IMR-90 (cell line): ENCODE data around the gene TCF7L2. TPM values are rescaled to one million over a fixed set of nuclear protein-coding genes. Genes with fewer than 3 reads are reported as not detected.

Source experiments
- ATAC-seq: fragments of 200-7000 bp; cut with Tn5 transposase; 2 replicates; pipeline ENCODE4 v1.9.1; 2020; ENCODE audit warnings: low read depth, mild to moderate bottlenecking, moderate library complexity
- BruUV-seq: library from RNA; stranded (reverse); fragments of 400-500 nt; replicated peaks from 2 replicates; lab custom pipeline; 2021; lab: Mats Ljungman, UMichigan
- CTCF ChIA-PET: fragments of 300-600 bp; formaldehyde crosslinking; extraction: SDS; loops from one replicate; lab custom pipeline; 2021; ENCODE audit warnings: antibody characterized with exemption; lab: Yijun Ruan, JAX
- POLR2A ChIA-PET: fragments of 300-600 bp; sonication (Branson Sonifier 250); formaldehyde crosslinking; loops from one replicate; lab custom pipeline; 2022; ENCODE audit warnings: antibody characterized with exemption; ENCODE audit not compliant: unreplicated experiment; lab: Charles Lee
- DNase-seq: peaks from one replicate; pipeline ENCODE4 v3.0.0; 2013
- H2AFZ ChIP-seq: replicated peaks from 2 replicates; pipeline ENCODE3; 2013; ENCODE audit warnings: low read length, mild to moderate bottlenecking; ENCODE audit not compliant: poor library complexity
- H2AK5ac ChIP-seq: 2 replicates; pipeline ENCODE4 v1.6.1; 2013; ENCODE audit warnings: low read depth, low read length, inconsistent platforms
- H2AK9ac ChIP-seq: replicated peaks from 2 replicates; pipeline ENCODE3; 2013; ENCODE audit warnings: mild to moderate bottlenecking, low read depth, low read length, moderate library complexity; ENCODE audit not compliant: poor library complexity
- H2BK120ac ChIP-seq: 2 replicates; pipeline ENCODE4 v1.6.1; 2013; ENCODE audit warnings: low read depth, low read length, inconsistent platforms
- H2BK15ac ChIP-seq: 3 replicates; pipeline ENCODE4 v1.6.1; 2013; ENCODE audit warnings: low read depth, low read length, inconsistent platforms
- H2BK20ac ChIP-seq: 2 replicates; pipeline ENCODE4 v1.6.1; 2013; ENCODE audit warnings: low read depth, mild to moderate bottlenecking, inconsistent platforms, low read length, moderate library complexity
- H2BK5ac ChIP-seq: 2 replicates; pipeline ENCODE4 v1.6.1; 2013; ENCODE audit warnings: mild to moderate bottlenecking, low read depth, low read length, inconsistent platforms; ENCODE audit not compliant: poor library complexity, severe bottlenecking
- H3K14ac ChIP-seq: replicated peaks from 2 replicates; pipeline ENCODE4 v1.6.1; 2013; ENCODE audit warnings: low read depth, low read length, inconsistent platforms
- H3K18ac ChIP-seq: 2 replicates; pipeline ENCODE4 v1.6.1; 2013; ENCODE audit warnings: low read depth, low read length, control low read depth
- H3K23ac ChIP-seq: 2 replicates; pipeline ENCODE4 v1.6.1; 2013; ENCODE audit warnings: low read depth, low read length, inconsistent platforms
- H3K27ac ChIP-seq: 2 replicates; pipeline ENCODE4 v1.5.1; 2013; ENCODE audit warnings: mild to moderate bottlenecking, control low read depth, low read length; ENCODE audit not compliant: insufficient read depth
- H3K27me3 ChIP-seq: 2 replicates; pipeline ENCODE4 v1.6.1; 2013; ENCODE audit warnings: low read length; ENCODE audit not compliant: control insufficient read depth, insufficient read depth
- H3K36me3 ChIP-seq: 2 replicates; pipeline ENCODE4 v1.6.1; 2013; ENCODE audit warnings: low read length, mixed read lengths; ENCODE audit not compliant: control insufficient read depth, insufficient read depth
- H3K4ac ChIP-seq: 2 replicates; pipeline ENCODE4 v1.6.1; 2013; ENCODE audit warnings: low read depth, low read length, inconsistent platforms
- H3K4me1 ChIP-seq: 2 replicates; pipeline ENCODE4 v1.6.1; 2013; ENCODE audit warnings: low read length, mixed read lengths; ENCODE audit not compliant: control insufficient read depth, insufficient read depth
- H3K4me2 ChIP-seq: 2 replicates; pipeline ENCODE4 v1.6.1; 2013; ENCODE audit warnings: low read depth, mild to moderate bottlenecking, control low read depth, low read length, moderate library complexity
- H3K4me3 ChIP-seq: 2 replicates; pipeline ENCODE4 v1.5.1; 2013; ENCODE audit warnings: low read depth, mild to moderate bottlenecking, control low read depth, low read length, moderate library complexity; ENCODE audit not compliant: insufficient read depth
- H3K56ac ChIP-seq: 2 replicates; pipeline ENCODE4 v1.6.1; 2013; ENCODE audit warnings: low read length, inconsistent platforms; ENCODE audit not compliant: insufficient read depth; ENCODE audit errors: extremely low read depth
- H3K79me1 ChIP-seq, 2 experiments: 2 replicates each; pipeline ENCODE4 v1.6.1; 2013; ENCODE audit warnings: low read length in 2 of 2, inconsistent platforms in 1 of 2, low read depth in 1 of 2
- H3K9ac ChIP-seq: 2 replicates; pipeline ENCODE4 v1.6.1; 2013; ENCODE audit warnings: low read depth, low read length, control low read depth
- H3K9me1 ChIP-seq: 2 replicates; pipeline ENCODE4 v1.6.1; 2013; ENCODE audit warnings: low read length, inconsistent platforms; ENCODE audit not compliant: insufficient read depth
- H3K9me3 ChIP-seq: 2 replicates; pipeline ENCODE4 v1.6.1; 2013; ENCODE audit warnings: low read length; ENCODE audit not compliant: control insufficient read depth, insufficient read depth
- H4K20me1 ChIP-seq: 2 replicates; pipeline ENCODE4 v1.6.1; 2013; ENCODE audit warnings: low read length, inconsistent platforms; ENCODE audit not compliant: insufficient read depth
- H4K5ac ChIP-seq: 2 replicates; pipeline ENCODE4 v1.6.1; 2013; ENCODE audit warnings: mild to moderate bottlenecking, low read depth, low read length, control low read depth
- H4K8ac ChIP-seq, 2 experiments: 2 replicates each; pipeline ENCODE4 v1.6.1; 2013; ENCODE audit warnings: low read depth in 2 of 2, low read length in 2 of 2, control low read depth in 1 of 2, inconsistent platforms in 1 of 2
- H4K91ac ChIP-seq: 2 replicates; pipeline ENCODE4 v1.6.1; 2013; ENCODE audit warnings: low read depth, low read length, inconsistent platforms; ENCODE audit not compliant: insufficient read depth
- BHLHE40 ChIP-seq: fragments of 150-350 bp; IDR thresholded peaks from 2 replicates; pipeline ENCODE4 v1.6.1; 2016; ENCODE audit warnings: mild to moderate bottlenecking, low read depth, low read length
- CHD1 ChIP-seq: IDR thresholded peaks from 2 replicates; pipeline ENCODE4 v1.6.1; 2012; ENCODE audit warnings: low read depth, low read length, improper control_type of control experiment
- MAFK ChIP-seq: IDR thresholded peaks from 2 replicates; pipeline ENCODE4 v1.6.1; 2012; ENCODE audit warnings: low read depth, low read length, improper control_type of control experiment
- MXI1 ChIP-seq: IDR thresholded peaks from 2 replicates; pipeline ENCODE4 v1.6.1; 2012; ENCODE audit warnings: low read depth, mild to moderate bottlenecking, low read length, moderate library complexity, borderline replicate concordance
- POLR2A ChIP-seq: IDR thresholded peaks from 2 replicates; pipeline ENCODE4 v1.6.1; 2012; ENCODE audit warnings: mild to moderate bottlenecking, low read depth, low read length
- RAD21 ChIP-seq: IDR thresholded peaks from 2 replicates; pipeline ENCODE4 v1.6.1; 2012; ENCODE audit warnings: low read length, improper control_type of control experiment
- RCOR1 ChIP-seq: IDR thresholded peaks from 2 replicates; pipeline ENCODE4 v1.6.1; 2012; ENCODE audit warnings: mild to moderate bottlenecking, low read length, improper control_type of control experiment; ENCODE audit not compliant: insufficient replicate concordance
- RFX5 ChIP-seq: IDR thresholded peaks from 2 replicates; pipeline ENCODE4 v1.8.0; 2012; ENCODE audit warnings: low read depth, mild to moderate bottlenecking, low read length, moderate library complexity
- WGBS, 2 experiments: methylation state at CpG; one replicate each; pipeline versions ENCODE4 v1.1.5 to v1.1.7; 2013; ENCODE audit warnings: missing lambda C conversion rate in 2 of 2; ENCODE audit not compliant: insufficient read length in 1 of 2; ENCODE audit errors: extremely low coverage in 2 of 2; 5-methylcytosine and 5-hydroxymethylcytosine counted together
- dilution Hi-C: fragments of 300-500 bp; cut with HindIII; formaldehyde crosslinking; loops from one replicate; pipeline ENCODE4 v1.14.3; 2018; ENCODE audit warnings: low sequenced_read_pairs; ENCODE audit not compliant: unreplicated experiment
- in situ Hi-C: fragments of 300-500 bp; cut with MboI; formaldehyde crosslinking; loops from 3 replicates; pipeline ENCODE4 v1.14.3; 2019; ENCODE audit warnings: low sequenced_read_pairs, inconsistent platforms, mixed read lengths
- intact Hi-C: fragments of 100-400 bp; cut with micrococcal nuclease; formaldehyde crosslinking; loops from 2 replicates; pipeline ENCODE4 v1.10.0; 2022
- polyA plus RNA-seq, 3 experiments: library from polyadenylated mRNA; depleted of rRNA; stranded (reverse); fragments of >200 nt; gene quantifications; 2 replicates each; pipeline ENCODE4 v1.2.3, GENCODE V29; 2012; ENCODE audit warnings: low replicate concordance in 1 of 3
- total RNA-seq: library from RNA; depleted of rRNA; stranded (reverse); fragments of >200 nt; gene quantifications from 2 replicates; pipeline ENCODE4 v1.2.3, GENCODE V29; 2012
- TF ChIP-seq, protein P1 (sequence below): conservative IDR thresholded peaks from 2 replicates; pipeline ENCODE4 v1.5.1; 2012; ENCODE audit warnings: mild to moderate bottlenecking, low read depth, low read length, improper control_type of control experiment
- TF ChIP-seq, protein P2 (sequence below): fragments of 150-350 bp; IDR thresholded peaks from 2 replicates; pipeline ENCODE4 v1.6.1; 2017; ENCODE audit warnings: mild to moderate bottlenecking, antibody characterized with exemption, low read length, low read depth

Gene TCF7L2
- total and polyA plus RNA-seq, 2 of the 4 experiments (the other 2 are of a cell fraction), result 1.3 to 12.2 TPM

DNA sequence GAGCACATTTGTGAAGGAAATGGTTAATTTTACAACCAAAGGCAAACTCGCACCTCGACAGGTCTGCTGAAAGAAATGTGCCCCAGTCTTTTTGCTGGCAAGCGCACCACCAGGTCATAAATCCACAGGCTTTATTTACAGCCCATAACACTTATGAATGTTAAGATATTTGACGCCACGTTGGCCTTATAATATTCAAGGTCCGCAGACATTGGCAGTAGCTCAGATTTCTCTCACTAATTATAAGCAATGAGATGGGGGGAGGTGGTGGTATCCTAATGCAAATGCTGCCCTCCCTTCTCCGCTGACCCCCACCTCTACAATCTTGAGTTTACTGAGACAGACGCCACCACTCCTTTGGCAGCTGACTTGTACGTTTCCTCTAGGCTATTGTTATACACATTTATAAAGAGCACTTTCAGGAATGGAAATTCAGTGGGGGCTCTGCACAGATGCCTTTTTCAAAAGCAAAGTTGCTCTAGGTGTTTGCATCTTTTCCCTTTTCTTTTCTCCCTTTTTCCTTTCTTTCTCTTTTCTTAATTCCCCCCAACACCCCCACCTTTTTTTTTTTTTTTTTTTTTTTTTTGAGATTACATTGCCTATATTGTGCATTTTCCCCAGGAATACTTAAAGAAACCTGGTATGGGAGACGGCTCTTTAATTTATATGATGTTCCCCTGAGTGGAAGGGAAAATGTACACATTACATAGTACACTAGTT, 6.7 kb downstream of the TCF7L2 start:
- BruUV-seq, result no TSS peak
- Histone ChIP-seq H2BK120ac (peak overlapping the region; percentile 80), H2BK20ac (peak overlapping the region; percentile 17; the same call in 1 of the 2 replicates), H3K4ac (peak overlapping the region; percentile 89), H4K8ac (peak overlapping the region; percentile 22 to 44; a peak in 3 of 4 replicates), H3K9ac (peak overlapping the region; percentile 18; the same call in 1 of the 2 replicates), H3K9me1 (peaks cover 9% of the 10 kb centered on the region), H3K18ac (peak overlapping the region; percentile 85), H3K56ac (peak overlapping the region; percentile 32), H3K79me1 (peaks cover 21 to 51% of the 10 kb centered on the region in 2 experiments), H3K36me3 (no peaks in the 10 kb centered on the region), H3K14ac (peak overlapping the region; percentile 79; the same call in 1 of the 2 replicates), H3K23ac (peak overlapping the region; percentile 26), H3K9me3 (no peaks in the 10 kb centered on the region), H3K4me2 (peak overlapping the region; percentile 84), H3K4me3 (no peak overlapping the region), H2AK5ac (peak overlapping the region; percentile 47; the same call in 1 of the 2 replicates), H3K27me3 (no peaks in the 10 kb centered on the region), H4K91ac (peak overlapping the region; percentile 10), H2AFZ (no peak overlapping the region), H2BK15ac (peak overlapping the region; percentile 12; the same call in 1 of the 3 replicates), H3K27ac (peak overlapping the region; percentile 82; the same call in 1 of the 2 replicates), H3K4me1 (peaks cover 25% of the 10 kb centered on the region), H4K5ac (peak overlapping the region; percentile 40; the same call in 1 of the 2 replicates), H4K20me1 (peaks cover 18% of the 10 kb centered on the region; the same call in 1 of the 2 replicates), H2BK5ac (peak overlapping the region; percentile 49), H2AK9ac (no peak overlapping the region)
- TF ChIP-seq, protein P1, sequence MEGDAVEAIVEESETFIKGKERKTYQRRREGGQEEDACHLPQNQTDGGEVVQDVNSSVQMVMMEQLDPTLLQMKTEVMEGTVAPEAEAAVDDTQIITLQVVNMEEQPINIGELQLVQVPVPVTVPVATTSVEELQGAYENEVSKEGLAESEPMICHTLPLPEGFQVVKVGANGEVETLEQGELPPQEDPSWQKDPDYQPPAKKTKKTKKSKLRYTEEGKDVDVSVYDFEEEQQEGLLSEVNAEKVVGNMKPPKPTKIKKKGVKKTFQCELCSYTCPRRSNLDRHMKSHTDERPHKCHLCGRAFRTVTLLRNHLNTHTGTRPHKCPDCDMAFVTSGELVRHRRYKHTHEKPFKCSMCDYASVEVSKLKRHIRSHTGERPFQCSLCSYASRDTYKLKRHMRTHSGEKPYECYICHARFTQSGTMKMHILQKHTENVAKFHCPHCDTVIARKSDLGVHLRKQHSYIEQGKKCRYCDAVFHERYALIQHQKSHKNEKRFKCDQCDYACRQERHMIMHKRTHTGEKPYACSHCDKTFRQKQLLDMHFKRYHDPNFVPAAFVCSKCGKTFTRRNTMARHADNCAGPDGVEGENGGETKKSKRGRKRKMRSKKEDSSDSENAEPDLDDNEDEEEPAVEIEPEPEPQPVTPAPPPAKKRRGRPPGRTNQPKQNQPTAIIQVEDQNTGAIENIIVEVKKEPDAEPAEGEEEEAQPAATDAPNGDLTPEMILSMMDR, result no peak
- TF ChIP-seq MXI1 (no peak), CHD1 (no peak), BHLHE40 (no peak), RCOR1 (no peak), RAD21 (no peak), POLR2A (no peak), MAFK (no peak), RFX5 (no peak)
- TF ChIP-seq, protein P2, sequence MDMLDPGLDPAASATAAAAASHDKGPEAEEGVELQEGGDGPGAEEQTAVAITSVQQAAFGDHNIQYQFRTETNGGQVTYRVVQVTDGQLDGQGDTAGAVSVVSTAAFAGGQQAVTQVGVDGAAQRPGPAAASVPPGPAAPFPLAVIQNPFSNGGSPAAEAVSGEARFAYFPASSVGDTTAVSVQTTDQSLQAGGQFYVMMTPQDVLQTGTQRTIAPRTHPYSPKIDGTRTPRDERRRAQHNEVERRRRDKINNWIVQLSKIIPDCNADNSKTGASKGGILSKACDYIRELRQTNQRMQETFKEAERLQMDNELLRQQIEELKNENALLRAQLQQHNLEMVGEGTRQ, result no peak
- dilution Hi-C loops (no loop called here), in situ Hi-C loops (no loop called here), intact Hi-C loops (loop anchor here (10.0 kb wide), 1 partner anchor 348 kb away; no protein-coding TSS in a partner anchor)
- DNase-seq (no peak), ATAC-seq (no peak)
- POLR2A ChIA-PET, result no interaction called here
- CTCF ChIA-PET, result no interaction called here
- WGBS, 2 experiments, result 40% methylated on average over 3 of the region's 10 CpGs; no CpG with 5 or more reads in 1 of the 2 experiments
